HG03469 (cell line): ENCODE data around the gene KCTD14.
"Not testable (repeated sequence)": the region's sequence is repeated elsewhere in the genome, so short reads cannot be mapped to it uniquely, and the experiment has no call there.

Experiments
- ATAC-seq: cut with Tn5 transposase; IDR thresholded peaks from one replicate; pipeline ENCODE4 v1.9.1; 2021; ENCODE audit warnings: mild to moderate bottlenecking, moderate library complexity, moderate number of reproducible peaks; ENCODE audit not compliant: unreplicated experiment

KCTD14 gene

GRCh38 chr11:78025378-78025777 lies 2.3 kb upstream of the KCTD14 start:
- ATAC-seq = no peak

GRCh38 chr11:78023426-78023825 lies 350 bp upstream of the KCTD14 start:
- ATAC-seq = no peak

GRCh38 chr11:78021611-78022010 lies 1.5 kb downstream of the KCTD14 start:
- ATAC-seq = no peak

DNA sequence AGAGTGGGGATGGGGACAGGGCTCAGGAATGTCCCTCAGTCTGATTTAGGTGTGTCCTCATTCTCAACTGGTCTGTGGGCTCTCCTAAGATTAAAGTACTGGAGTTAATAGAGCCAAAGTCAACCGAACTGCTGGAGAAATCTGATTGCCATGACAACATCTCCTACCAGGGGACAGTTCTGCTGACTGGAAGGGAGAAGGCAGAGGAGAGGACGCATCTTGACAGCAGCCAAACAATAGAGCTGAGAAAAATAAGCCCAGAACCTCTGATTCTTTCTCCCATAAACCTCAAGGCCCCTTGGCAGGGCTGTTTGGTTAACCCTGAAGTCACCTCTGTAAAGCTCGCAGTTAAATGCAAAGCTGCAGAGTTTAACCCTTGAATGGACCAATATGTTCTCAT lies 2.8 kb downstream of the KCTD14 start:
- ATAC-seq = no peak

- ATAC-seq = no peak
Observed at GRCh38 chr11:78019808-78020207, 3.3 kb downstream of the KCTD14 start.

- ATAC-seq = no peak
Observed at GRCh38 chr11:78015878-78016277, 7.2 kb downstream of the KCTD14 start.

- not testable (repeated sequence) for ATAC-seq
Observed at GRCh38 chr11:78014937-78015520, 8.0 kb downstream of the KCTD14 start.

DNA sequence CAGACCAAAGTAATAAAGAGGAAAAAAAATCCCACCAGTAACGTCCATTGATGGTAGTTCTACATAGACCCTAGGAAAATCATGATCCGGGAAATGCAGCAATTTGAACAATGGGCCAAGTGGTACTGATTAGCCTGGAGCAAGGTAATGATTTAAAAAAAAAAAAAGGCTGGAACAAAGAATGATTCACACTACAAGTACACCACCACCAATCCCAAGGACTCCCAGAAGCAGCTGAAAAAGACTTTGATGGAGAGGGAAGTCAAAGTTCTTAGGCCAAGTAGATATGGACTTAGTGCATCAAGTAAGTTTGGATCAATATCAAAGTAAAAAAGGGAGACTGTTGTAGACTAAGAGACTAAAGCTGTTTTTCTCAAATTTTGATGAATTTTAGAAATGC lies 11.8 kb downstream of the KCTD14 start:
- ATAC-seq = no peak

GRCh38 chr11:78010755-78011154 lies 12.3 kb downstream of the KCTD14 start:
- no peak for ATAC-seq

DNA sequence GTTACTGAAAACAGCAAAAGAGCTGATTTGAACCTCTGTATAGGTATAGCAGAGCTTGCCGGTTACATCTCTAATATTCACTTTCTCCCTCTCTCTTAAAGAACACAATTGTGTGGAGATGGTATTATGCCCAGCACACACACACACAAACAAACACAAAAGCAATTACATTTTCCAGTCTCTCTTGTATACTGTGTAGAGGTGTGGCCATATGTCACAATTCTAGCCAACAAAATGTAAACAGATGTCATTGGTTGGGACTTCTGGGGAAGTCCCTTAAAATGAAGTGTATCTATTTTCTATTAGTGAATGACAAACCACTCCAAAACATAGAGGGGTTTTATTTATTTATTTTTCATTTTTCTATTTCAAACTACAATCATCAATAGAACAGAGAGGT lies 12.8 kb downstream of the KCTD14 start:
- no peak for ATAC-seq

- ATAC-seq = no peak
Observed at GRCh38 chr11:78009062-78009461, 14.0 kb downstream of the KCTD14 start.

- ATAC-seq = no peak
Observed at GRCh38 chr11:78000193-78000592, 22.9 kb downstream of the KCTD14 start.

GRCh38 chr11:77999446-78000030 lies 23.5 kb downstream of the KCTD14 start:
- no peak for ATAC-seq

DNA sequence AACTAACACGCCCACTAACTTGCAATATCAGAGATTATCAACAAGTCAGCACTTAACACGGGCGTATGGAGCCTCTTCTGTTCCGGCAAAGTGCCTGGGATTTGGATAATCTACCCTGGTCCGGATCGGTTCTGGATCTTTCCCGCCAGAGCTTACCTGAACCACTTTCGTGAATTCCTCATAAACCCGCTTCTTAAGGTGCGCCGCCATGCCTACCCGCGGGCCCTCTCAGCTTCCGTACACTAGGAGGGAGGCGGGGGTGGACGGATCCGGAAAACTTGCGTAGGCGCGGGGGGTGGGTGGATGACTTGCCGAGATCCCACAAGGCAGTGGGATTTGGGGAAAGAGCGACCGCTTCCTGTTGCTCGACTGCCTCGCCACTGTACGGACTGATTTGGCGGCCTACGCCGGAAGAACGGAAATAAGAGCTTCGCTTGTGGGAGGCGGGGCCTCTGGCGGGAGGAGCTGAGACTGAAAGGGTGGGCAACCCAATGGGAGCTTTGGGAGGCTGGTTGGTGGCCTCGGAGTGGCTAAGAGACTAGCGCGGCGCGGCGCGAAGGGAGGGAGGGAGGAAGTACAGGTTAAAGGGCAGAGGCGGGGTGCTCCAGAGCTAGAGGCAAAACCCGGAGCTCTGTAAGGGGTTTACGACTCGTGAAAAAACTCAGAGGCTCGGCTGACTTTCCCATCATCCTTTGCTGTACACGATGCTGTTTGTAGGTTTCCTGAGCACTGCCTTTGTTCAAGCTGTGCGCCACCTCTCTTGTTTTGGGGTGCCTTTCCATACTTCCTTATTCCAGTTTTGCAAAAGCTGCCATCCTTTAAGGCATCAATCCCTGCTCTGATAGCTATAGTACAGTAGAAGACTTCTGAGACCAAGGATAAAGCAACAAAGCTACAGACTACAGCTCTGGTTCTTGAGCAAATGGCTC lies 28.4 kb downstream of the KCTD14 start, which contains the start of gene INTS4:
Gene INTS4 (minus strand): TSS at position 235 of the 929 bp plus-strand sequence. CDS start 25 bp downstream, at position 210.
- ATAC-seq = peak; percentile 93

DNA sequence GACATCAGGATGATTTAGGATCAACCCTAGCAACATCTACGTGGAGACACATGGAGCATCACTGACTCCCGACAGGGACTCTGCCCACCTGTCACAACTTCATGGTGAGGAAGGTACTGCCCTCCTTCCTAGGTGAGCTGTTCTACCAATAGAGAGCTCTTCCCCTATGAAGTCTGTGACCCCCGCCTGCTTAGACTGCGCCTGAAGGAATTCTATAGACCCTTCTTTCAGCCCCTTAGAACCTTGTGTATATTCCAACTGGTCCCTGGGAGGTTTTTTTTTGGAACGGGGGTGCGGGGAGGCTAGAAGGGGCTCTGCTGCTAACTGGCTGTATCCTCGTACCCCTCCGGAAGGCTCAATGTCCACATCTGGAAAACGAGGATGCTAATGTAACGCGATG lies 29.2 kb downstream of the KCTD14 start:
- no peak for ATAC-seq

DNA sequence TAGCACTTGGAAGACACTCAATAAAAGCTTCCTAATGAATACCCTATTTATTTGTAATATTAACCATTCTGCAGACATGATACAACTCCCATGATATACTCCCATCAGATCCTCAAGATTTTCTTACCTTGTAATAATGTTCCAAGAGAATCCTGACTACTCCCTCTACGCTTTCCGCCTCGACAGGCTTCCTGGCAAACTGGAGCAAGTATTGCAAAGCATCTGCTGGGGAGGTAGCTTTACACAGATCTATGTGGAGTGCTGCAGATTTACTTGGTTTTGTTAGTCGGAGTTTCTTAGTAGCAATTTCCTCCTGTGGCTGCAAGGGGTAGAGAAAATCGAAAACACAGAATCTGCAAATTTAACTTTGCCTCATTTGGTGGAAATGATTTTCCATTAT lies 32.1 kb downstream of the KCTD14 start:
- no peak for ATAC-seq

DNA sequence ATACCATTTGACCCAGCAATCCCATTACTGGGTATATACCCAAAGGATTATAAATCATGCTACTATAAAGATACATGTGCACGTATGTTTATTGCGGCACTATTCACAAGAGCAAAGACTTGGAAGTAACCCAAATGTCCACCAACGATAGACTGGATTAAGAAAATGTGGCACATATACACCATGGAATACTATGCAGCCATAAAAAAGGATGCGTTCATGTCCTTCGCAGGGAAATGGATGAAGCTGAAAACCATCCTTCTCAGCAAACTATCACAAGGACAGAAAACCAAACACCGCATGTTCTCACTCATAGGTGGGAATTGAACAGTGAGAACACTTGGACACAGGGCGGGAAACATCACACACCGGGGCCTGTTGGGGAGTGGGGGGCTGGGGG lies 36.6 kb downstream of the KCTD14 start:
- ATAC-seq = not testable (repeated sequence)

DNA sequence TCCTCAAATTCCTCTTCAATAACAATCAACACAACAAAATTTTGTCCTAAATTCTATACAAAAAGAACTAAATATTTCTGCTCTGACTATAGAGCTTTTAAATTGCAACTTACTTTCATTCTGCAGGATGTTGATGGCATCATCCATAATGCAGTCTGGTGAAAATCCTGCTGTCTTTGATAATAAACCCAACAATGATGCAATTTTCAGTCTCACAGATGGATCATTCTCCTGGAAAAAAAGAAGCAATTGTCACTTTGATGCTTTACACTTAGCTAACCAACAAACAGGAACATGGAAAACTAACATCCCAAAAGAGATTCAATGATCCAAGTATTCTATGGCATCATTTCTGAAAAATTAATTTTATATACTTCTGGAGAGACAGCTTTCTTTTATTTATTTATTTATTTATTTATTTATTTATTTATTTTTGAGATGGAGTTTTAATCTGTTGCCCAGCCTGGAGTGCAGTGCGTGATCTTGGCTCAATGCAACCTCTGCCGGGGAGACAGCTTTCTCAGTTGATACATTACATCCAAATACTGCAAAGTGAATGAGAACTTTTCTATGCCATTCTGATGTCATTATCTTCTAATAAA lies 41.6 kb downstream of the KCTD14 start:
- ATAC-seq = no peak

DNA sequence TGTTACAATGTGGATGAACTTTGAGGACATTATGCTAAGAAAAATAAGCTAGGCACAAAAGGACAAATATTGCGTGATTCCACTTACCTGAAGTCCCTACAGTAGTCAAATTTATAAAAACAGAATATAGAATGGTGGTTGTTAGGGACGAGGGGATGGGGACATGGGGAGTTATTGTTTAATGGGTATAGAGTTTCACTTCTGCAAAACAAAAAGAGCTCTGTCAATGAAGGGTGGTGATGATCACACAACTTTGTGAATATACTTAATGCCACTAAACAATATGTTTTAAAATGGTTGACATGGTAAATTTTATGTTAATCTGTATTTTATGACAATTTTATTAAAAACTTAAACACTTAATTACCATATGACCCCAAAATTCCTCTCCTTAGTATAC lies 54.7 kb downstream of the KCTD14 start:
- peak; percentile 54 for ATAC-seq

- ATAC-seq = no peak
Observed at GRCh38 chr11:77967753-77968152, 55.3 kb downstream of the KCTD14 start.

- no peak for ATAC-seq
Observed at GRCh38 chr11:77967121-77967520, 56.0 kb downstream of the KCTD14 start.
